ENCODE results near the gene CLDN24.
"Not testable (repeated sequence)": the region's sequence is repeated elsewhere in the genome, so short reads cannot be mapped to it uniquely, and the experiment has no call there.

CLDN24 gene

DNA sequence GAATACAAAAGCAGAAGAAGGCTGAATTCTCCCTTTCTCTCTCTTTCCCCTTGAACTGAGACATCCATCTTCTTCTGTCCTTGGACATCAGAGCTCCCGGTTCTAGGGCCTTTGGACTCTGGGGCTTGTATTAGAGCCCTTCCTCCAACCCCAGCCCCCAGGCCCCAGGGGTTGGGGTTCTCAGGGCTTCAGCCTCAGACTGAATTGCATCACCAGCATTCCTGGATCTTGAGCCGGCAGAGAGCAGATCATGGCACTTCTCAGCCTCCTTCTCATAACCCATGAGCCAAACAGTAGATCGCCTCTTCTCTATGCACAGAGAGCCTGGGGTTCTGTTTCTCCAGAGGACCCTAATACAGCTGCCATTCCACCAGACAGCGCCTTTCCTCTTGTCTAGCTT, 25.3 kb upstream of the CLDN24 start:
- DNase-seq (ENCODE audit: low read depth in 2 of 2), result no peak

- no peak for DNase-seq (ENCODE audit: low read depth in 2 of 2)
These were observed 24.9 kb upstream of the CLDN24 start for GRCh38 chr4:183347146-183347545.

DNA sequence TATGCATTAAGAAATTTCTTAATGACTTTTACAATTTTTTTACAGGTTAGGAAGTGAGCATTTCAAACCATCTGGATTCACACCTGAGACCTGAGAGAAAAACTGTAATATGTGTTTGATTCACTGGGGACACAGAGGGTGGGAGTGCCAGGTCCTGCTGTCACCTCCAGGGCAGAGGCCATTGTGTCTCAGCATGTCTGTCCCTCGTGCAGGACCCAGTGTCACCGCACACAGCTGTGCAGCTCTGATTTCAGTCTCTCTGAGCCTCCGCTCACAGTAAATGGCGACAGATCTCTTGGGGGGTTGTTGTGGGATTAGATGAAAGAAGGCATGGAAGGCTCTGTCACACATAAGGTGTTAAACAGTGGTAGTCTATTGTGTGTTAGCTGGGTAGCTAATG, 23.0 kb upstream of the CLDN24 start:
- no peak for DNase-seq (ENCODE audit: low read depth in 2 of 2)

DNA sequence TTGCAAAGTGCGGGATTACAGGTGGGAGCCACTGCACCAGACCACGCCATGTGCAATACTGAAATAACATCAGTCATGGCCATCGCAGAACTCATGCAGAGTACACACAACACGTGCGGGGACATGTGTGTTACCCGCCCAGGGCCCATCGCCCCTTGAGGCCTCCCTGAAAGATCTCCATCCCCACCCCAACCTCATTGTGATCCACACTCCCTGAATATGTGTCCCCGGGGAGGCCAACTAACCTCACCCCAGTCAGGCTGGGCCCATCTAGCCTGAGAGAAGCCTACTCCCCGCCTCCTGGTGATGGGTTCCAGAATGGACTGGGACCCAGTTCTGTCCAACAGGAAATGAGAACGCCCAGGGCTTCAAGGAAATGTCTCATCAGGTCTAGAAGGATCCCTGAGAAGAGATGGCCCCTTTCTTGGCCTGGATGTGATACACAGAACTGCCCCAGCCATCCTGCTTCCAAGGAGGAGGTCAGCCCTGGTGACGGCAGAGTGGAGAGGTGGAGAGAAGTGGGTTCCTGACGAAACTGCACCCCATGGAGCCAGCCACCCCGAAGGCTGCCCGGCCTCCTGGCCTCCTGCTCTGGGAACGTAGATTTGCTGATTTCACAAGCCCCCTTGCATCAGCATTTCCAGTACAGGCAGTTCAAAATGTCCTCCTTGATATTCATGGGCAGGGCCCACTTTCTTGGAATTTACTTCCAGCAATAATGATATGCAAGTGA, 22.5 kb upstream of the CLDN24 start:
- no peak for DNase-seq (ENCODE audit: low read depth in 2 of 2)

- DNase-seq (ENCODE audit: low read depth in 2 of 2), result no peak
These were observed 21.5 kb upstream of the CLDN24 start for GRCh38 chr4:183343730-183344129.

- no peak for DNase-seq (ENCODE audit: low read depth in 2 of 2)
These were observed 20.6 kb upstream of the CLDN24 start for GRCh38 chr4:183342541-183343533.

- DNase-seq (ENCODE audit: low read depth in 2 of 2), result no peak
These were observed 15.6 kb upstream of the CLDN24 start for GRCh38 chr4:183337833-183338232.

DNA sequence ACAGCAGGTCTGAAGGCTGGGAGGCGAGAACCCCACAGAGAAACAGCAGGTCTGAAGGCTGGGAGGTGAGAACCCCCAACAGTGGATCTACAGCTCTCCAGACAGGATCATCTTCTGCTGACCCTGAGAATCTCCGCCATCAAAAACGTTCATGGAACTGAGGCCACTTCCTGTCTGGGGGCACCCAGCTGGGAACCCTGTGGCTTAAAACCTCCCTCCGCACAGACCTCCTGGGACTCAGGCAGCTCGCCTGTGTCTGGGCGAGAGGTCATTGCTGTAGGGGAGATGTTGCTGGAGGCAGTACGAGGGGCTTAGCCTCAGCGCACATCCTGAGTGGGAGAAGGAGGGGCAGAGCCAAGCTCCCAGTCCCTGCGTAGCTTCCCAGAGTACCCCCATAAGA, 15.1 kb upstream of the CLDN24 start:
- no peak for DNase-seq (ENCODE audit: low read depth in 2 of 2)

DNA sequence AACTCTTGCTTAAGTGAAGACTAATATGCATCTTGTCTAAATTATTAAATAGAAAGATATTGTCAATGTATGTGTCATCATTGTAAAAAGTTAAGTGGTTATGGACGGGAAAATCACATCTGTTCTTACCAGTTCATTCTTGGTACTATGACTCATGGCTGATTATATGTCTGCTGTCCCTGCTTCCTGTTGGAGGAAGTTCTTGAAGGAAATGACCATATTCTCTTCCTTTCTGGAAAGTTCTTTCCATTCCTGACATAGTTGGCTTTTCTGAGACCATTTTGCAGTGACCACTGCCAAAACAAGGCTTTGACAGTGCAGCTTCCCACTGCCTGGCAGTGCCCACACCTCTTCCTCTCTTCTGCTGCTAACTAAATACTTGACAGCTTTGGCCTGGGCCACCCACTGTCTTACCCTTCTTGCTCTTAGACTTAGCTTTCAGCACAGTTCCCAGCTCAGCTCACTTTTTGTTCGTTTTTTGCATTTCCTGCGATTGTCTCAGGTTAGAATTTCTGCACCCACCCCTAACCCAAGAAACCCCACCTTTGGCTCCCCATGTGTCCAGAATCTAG, 13.2 kb upstream of the CLDN24 start:
- DNase-seq (ENCODE audit: low read depth in 2 of 2), result no peak

DNA sequence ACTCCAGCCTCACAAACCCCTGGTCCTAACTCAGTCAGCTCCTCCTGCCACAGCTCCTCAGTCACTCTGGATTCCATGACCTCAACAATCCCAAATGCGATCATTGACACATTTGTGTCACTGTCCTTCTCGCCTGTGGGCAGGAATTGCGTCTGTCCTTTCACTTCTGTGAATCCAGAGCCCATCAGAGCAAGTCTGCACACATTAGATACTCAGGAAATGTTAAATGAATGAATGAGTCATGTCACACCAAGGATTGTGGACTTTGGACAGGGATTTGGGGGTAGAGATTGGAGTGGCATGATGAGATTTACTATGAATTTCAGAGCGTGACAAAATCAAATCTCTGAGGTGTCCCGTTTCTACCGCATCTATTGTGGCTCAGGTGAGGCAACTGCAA, 11.8 kb upstream of the CLDN24 start:
- DNase-seq (ENCODE audit: low read depth in 2 of 2), result no peak

DNA sequence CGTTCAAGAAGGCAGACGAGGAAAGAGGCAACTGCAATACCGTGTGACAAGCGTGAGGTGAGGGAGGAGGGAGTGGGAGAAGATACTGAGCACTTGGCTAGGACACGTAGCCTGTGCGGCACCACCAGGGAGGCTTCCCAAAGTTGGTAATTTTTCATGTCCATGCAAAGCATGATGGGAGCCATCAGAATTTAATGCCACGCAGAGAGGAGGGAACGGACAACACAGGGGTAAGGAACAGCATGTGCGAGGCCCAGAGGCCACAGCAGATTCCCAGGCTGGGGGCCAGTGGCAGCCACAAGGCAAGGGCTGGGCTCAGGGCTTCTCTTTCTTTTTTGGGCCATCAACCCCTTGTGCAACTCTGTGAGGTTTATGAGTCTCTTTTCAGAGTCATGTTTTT, 11.0 kb upstream of the CLDN24 start:
- DNase-seq (ENCODE audit: low read depth in 2 of 2), result no peak

DNA sequence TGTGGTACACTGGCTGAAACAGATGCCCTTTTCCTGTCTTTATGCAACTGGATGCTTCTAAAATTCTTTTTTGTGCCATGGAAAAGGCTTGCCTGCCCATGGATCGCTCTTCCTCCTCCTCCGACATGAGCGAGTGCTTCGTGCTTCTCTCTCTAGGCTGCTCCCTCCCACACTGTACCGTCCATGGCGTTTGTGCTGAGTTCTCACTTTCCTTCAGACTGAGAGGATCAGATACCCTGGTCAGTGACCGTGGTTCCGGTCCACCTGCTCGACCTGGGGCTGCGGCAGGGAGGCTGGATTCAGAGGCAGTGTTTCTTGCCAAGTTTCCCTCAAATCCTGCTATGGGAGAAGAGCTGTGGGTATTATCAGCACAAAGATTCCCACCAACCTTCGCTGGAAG, 10.2 kb upstream of the CLDN24 start:
- DNase-seq (ENCODE audit: low read depth in 2 of 2), result no peak

GRCh38 chr4:183330841-183331240, 8.6 kb upstream of the CLDN24 start:
- no peak for DNase-seq (ENCODE audit: low read depth in 2 of 2)

GRCh38 chr4:183329954-183330742, 7.9 kb upstream of the CLDN24 start:
- DNase-seq (ENCODE audit: low read depth in 2 of 2), result no peak

GRCh38 chr4:183329244-183329643, 7.0 kb upstream of the CLDN24 start:
- no peak for DNase-seq (ENCODE audit: low read depth in 2 of 2)

DNA sequence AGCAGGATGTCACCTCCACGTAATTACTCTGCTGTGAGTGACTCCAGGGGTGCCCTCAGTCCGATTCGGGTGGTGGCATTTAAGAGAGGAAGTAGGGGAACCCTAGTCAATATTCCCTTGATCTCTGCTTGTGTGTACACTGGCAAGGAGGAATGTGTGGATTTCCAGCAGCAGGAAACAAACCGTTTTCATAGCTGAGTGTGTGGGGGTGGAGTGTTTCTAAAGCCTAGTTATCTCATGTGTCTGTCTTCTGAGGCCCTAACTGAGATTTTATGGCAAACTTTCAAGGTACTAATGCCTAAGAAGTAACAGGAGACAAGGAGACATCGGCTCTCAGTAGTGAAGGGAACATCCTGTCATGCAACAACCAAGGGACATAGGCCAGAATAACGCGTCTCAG, 6.6 kb upstream of the CLDN24 start:
- no peak for DNase-seq (ENCODE audit: low read depth in 2 of 2)

DNA sequence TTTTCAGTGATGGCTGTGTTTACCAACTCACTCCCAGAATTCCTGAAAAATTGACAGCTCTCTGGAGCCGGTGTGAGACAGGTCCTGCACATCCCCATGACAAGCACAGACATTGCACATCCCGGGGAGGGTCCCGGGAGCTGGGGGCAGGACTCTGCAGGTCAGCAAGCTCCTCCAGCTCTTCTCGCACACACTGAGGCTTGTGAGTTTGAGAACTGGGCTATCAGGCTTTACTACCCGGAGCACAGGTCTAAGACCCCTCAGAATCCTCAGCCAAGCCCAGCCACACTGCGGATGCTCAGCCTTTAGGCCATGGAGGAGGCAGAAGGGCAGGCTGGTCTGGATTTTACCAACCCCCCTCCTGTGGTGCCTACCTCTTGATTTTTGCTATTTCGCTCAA, 5.6 kb upstream of the CLDN24 start:
- no peak for DNase-seq (ENCODE audit: low read depth in 2 of 2)

- DNase-seq (ENCODE audit: low read depth in 2 of 2), result no peak
These were observed 4.6 kb upstream of the CLDN24 start for GRCh38 chr4:183326853-183327252.

- DNase-seq (ENCODE audit: low read depth in 2 of 2), result not testable (repeated sequence)
These were observed 4.2 kb upstream of the CLDN24 start for GRCh38 chr4:183326387-183326786.

DNA sequence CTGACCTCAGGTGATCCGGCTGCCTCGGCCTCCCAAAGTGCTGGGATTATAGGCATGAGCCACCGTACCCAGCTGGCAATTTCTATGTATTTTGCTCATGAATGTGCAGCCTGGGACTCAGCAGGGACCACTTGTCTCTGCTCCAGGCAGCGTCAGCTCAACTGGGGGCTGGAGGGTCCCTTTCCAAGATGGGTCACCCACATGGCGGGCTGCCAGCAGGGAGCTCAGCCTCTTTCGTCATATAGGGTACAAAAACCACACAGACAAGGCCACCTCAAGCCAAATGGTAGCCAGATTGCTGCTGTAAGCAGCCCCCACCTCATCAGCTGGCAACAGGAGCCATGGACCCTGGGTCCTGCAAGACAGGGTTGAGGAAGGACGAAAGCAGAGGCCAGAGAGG, 2.4 kb upstream of the CLDN24 start:
- DNase-seq (ENCODE audit: low read depth in 2 of 2), result no peak

GRCh38 chr4:183324056-183324455, 1.8 kb upstream of the CLDN24 start:
- not testable (repeated sequence) for DNase-seq (ENCODE audit: low read depth in 2 of 2)

DNA sequence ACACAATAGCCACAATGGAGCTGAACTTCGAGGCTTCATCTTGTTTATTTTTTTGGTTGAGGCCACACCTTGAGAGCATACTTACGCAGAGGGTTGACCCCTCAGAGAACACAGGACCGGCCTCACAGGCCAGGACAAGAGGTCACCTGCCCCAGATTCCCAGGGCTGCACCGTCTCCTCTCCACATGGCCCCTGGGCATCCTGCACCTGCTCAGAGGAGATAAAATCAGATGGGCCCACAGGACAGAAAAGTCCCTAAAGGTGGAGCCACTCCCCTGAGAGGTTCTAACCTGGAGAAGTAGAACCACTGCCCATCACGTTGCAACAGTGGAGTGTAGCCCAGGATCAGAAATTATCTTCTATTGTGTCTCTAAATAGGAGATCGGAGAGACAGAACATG, 1.1 kb upstream of the CLDN24 start:
- DNase-seq (ENCODE audit: low read depth in 2 of 2), result no peak
